VCaP (cell line): Measurements from ENCODE around the gene SUMF1.
A peak's percentile ranks its signal among the peaks of the same experiment; 100 is the strongest.

Experiments
- H3K27ac ChIP-seq: fragments of 450-650 bp; 2 replicates; pipeline ENCODE4 v1.5.1; 2017
- CTCF ChIP-seq: fragments of 450-650 bp; conservative IDR thresholded peaks from 2 replicates; pipeline ENCODE4 v1.5.1; 2017; ENCODE audit warnings: mild to moderate bottlenecking, moderate library complexity

Gene SUMF1

GRCh38 chr3:4419386-4419785 lies 47.7 kb downstream of the SUMF1 start:
- TF ChIP-seq CTCF: no peak
- peak overlapping the region; percentile 100 for H3K27ac ChIP-seq

- peak overlapping the region; percentile 100 for H3K27ac ChIP-seq
- no peak for TF ChIP-seq CTCF
These were observed 48.9 kb downstream of the SUMF1 start for GRCh38 chr3:4418156-4418555.

GRCh38 chr3:4417449-4417848 lies 49.6 kb downstream of the SUMF1 start:
- TF ChIP-seq CTCF: no peak
- peak overlapping the region; percentile 100 for H3K27ac ChIP-seq

- H3K27ac ChIP-seq: peak overlapping the region; percentile 100
- 0 out of 2 replicates have a peak, but pooled peaks have one; percentile 24 for TF ChIP-seq CTCF
These were observed 50.1 kb downstream of the SUMF1 start for GRCh38 chr3:4416961-4417360.

- H3K27ac ChIP-seq: peak overlapping the region; percentile 100
- TF ChIP-seq CTCF: no peak
These were observed 50.6 kb downstream of the SUMF1 start for GRCh38 chr3:4416427-4416945.

- no peak for TF ChIP-seq CTCF
- peak overlapping the region; percentile 100 for H3K27ac ChIP-seq
These were observed 53.6 kb downstream of the SUMF1 start for GRCh38 chr3:4413467-4413866.

GRCh38 chr3:4411833-4412232 lies 55.2 kb downstream of the SUMF1 start:
- H3K27ac ChIP-seq: peak overlapping the region; percentile 100
- no peak for TF ChIP-seq CTCF
